ENCODE results near the gene BRWD1.

Gene BRWD1

GRCh38 chr21:39197448-39198233 is 115.8 kb downstream of the BRWD1 start:
- no peak for DNase-seq (ENCODE audit: low read depth)

GRCh38 chr21:39196838-39197237 is 116.6 kb downstream of the BRWD1 start:
- DNase-seq (ENCODE audit: low read depth): no peak

GRCh38 chr21:39196310-39196709 is 117.1 kb downstream of the BRWD1 start:
- no peak for DNase-seq (ENCODE audit: low read depth)

- no peak for DNase-seq (ENCODE audit: low read depth)
Observed at GRCh38 chr21:39193380-39193779, 120.1 kb downstream of the BRWD1 start.

- no peak for DNase-seq (ENCODE audit: low read depth)
Observed at GRCh38 chr21:39189857-39190604, 123.4 kb downstream of the BRWD1 start.

- DNase-seq (ENCODE audit: low read depth): no peak
Observed at GRCh38 chr21:39188521-39189139, 124.8 kb downstream of the BRWD1 start.

- DNase-seq (ENCODE audit: low read depth): no peak
Observed at GRCh38 chr21:39187141-39187540, 126.3 kb downstream of the BRWD1 start.

GRCh38 chr21:39186676-39187075 is 126.8 kb downstream of the BRWD1 start:
- no peak for DNase-seq (ENCODE audit: low read depth)

GRCh38 chr21:39185157-39185556 is 128.3 kb downstream of the BRWD1 start:
- no peak for DNase-seq (ENCODE audit: low read depth)

GRCh38 chr21:39184050-39184980 is 129.1 kb downstream of the BRWD1 start:
- no peak for DNase-seq (ENCODE audit: low read depth)

GRCh38 chr21:39183272-39184049 is 130.0 kb downstream of the BRWD1 start, which contains the start of gene PSMG1:
TSS of gene PSMG1 (minus strand) at chr21:39183451. CDS start at chr21:39183385, 66 bp downstream.
- peak; percentile 93 for DNase-seq (ENCODE audit: low read depth)

GRCh38 chr21:39182484-39183271 is 130.8 kb downstream of the BRWD1 start:
- no peak for DNase-seq (ENCODE audit: low read depth)

GRCh38 chr21:39182016-39182415 is 131.4 kb downstream of the BRWD1 start:
- DNase-seq (ENCODE audit: low read depth): no peak

- no peak for DNase-seq (ENCODE audit: low read depth)
Observed at GRCh38 chr21:39181205-39181818, 132.1 kb downstream of the BRWD1 start.

- no peak for DNase-seq (ENCODE audit: low read depth)
Observed at GRCh38 chr21:39180429-39181019, 132.9 kb downstream of the BRWD1 start.

GRCh38 chr21:39178421-39178820 is 135.0 kb downstream of the BRWD1 start:
- DNase-seq (ENCODE audit: low read depth): no peak

GRCh38 chr21:39176271-39176709 is 137.1 kb downstream of the BRWD1 start:
- no peak for DNase-seq (ENCODE audit: low read depth)

- DNase-seq (ENCODE audit: low read depth): no peak
Observed at GRCh38 chr21:39175665-39176064, 137.8 kb downstream of the BRWD1 start.

- DNase-seq (ENCODE audit: low read depth): no peak
Observed at GRCh38 chr21:39175154-39175553, 138.3 kb downstream of the BRWD1 start.
